GM12865 (cell line): ENCODE results near the gene CACNB4.

Experiments
- DNase-seq: peaks from one replicate; pipeline ENCODE4 v3.0.0; 2010; ENCODE audit warnings: low read depth
- H3K4me3 ChIP-seq: 2 replicates; pipeline ENCODE4 v1.5.1; 2011; ENCODE audit warnings: mild to moderate bottlenecking, low read depth, low read length, control low read depth
- TF ChIP-seq, protein P1 (sequence below): IDR thresholded peaks from 2 replicates; pipeline ENCODE4 v1.5.1; 2011; ENCODE audit warnings: low read length, control low read depth, low read depth, inconsistent platforms; ENCODE audit not compliant: insufficient read depth; ENCODE audit errors: missing control alignments

The CACNB4 gene

DNA sequence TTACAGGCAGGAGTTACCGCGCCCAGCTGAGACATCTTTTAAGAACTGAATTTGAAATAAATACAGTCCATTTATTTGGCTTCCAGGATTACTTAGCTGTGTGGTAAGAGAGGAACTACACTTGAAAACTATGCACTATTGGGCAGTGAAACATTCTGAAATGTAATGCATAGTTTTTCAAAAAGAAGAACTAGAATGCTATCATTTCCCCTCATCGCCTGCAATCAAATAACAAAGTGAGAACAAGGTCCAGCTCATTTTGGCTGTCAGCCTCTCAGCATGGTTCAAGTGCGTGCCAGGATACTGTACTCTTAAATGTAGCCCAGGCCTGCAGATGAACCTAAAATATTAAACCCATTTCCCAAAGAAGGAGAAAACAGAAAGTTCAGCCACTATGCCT lies 194.0 kb downstream of the CACNB4 start:
- no peak overlapping the region for H3K4me3 ChIP-seq
- no peak for DNase-seq
- TF ChIP-seq, protein P1, sequence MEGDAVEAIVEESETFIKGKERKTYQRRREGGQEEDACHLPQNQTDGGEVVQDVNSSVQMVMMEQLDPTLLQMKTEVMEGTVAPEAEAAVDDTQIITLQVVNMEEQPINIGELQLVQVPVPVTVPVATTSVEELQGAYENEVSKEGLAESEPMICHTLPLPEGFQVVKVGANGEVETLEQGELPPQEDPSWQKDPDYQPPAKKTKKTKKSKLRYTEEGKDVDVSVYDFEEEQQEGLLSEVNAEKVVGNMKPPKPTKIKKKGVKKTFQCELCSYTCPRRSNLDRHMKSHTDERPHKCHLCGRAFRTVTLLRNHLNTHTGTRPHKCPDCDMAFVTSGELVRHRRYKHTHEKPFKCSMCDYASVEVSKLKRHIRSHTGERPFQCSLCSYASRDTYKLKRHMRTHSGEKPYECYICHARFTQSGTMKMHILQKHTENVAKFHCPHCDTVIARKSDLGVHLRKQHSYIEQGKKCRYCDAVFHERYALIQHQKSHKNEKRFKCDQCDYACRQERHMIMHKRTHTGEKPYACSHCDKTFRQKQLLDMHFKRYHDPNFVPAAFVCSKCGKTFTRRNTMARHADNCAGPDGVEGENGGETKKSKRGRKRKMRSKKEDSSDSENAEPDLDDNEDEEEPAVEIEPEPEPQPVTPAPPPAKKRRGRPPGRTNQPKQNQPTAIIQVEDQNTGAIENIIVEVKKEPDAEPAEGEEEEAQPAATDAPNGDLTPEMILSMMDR, result no peak

DNA sequence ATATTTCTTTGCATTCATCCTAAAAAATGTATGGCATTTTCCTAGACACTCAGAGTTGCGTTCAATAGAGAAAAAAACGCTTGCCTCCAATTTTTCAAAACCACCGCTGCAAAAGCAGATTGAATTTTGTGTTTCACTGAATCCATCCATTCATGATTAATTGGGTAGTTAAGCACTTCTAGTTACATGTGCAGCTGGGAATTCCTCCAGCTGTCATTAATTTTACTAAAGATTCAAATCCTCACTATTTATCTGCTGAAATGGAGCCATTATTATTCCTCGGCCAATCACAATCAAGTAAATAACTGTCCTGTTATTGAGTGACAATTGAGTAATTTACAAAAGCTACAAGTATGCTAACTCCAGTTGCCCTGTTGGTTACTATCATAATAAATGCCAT lies 194.8 kb downstream of the CACNB4 start:
- TF ChIP-seq, protein P1, result no peak
- DNase-seq, result no peak
- H3K4me3 ChIP-seq, result no peak overlapping the region

DNA sequence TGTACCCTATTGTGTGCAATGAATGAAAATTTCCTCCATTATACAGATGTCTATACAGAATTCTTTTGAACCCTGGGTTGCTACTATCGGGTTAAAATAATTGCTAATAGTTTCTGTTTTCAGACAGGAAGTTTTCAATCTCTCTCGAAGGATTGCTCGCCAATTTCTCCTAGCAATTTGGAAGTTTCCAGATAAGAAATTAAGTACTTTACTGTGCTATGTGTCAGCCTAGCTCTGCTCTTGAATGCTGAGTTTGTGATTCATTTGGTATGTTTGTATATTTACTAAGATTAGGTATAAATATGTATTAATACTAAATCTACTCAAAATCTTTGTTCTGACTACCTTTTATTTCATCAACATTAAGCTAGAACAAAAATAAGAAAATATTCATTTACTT lies 196.0 kb downstream of the CACNB4 start:
- no peak for DNase-seq
- TF ChIP-seq, protein P1, result no peak
- H3K4me3 ChIP-seq, result no peak overlapping the region

DNA sequence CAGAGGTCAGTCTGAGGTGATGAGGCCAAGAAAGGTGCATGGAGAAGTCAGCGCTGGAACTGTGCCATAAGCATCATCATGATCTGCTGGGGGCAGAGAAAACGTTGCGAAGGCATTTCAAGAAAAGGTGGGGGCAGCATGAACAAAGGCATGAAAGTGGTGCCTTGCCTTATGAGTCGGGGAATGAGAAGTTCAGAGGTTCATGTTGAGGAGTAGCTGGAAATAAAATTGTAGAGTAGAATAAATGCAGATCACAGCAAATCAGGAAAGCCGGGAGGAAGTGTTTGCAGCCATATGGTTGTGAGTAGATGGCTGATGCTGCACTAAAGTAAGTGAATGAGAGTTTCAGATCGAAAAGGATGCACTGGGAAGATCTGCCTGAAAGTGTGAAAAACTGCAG lies 198.5 kb downstream of the CACNB4 start:
- DNase-seq, result no peak
- no peak overlapping the region for H3K4me3 ChIP-seq
- TF ChIP-seq, protein P1, result no peak

DNA sequence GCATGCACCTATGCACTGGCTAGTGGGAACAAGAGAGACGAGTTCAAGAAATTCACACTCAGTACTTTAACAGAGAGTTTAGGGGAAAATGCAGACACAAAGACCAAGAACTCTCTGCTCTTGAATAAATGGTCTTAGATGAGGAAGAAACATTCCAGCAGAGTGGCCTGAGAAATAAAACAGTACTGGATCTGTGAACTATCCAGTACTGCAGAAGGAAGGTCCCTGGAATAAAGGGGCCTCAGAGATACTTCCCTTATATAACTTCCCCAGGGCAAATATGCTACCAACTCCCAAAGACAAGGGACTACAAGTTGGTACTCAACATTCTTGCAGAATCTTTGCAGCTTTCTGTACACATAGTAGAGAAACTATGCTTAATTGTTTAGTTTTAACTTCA lies 199.7 kb downstream of the CACNB4 start:
- TF ChIP-seq, protein P1, result no peak

DNA sequence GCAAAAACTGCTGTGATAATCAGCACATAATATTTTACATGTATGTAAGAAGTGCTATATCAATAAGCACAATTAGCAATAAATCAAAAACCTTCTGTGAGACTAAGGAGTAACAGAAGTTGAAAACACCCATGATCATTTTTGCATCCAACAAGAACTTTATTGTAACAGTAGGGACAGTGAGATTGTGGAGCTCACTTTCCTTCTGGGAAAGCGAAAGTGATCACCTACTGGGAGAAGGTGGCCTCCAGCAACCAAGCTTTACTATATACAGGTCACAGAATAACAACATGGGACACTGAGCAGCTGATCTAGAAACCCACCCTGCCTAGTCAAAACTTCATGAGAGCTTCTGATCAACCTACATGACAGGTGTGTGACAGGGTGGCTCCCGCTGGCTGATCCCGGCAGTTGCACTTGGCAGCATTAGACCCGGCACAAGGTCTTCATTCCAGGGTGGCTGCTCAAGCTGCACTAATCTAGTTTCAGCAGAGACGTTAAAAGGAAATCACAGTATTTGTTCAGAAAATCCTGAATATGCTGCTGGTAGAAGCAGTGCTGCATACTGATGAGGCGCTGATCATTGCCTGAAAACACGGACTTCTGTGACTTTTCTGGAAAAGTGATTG lies 207.2 kb downstream of the CACNB4 start:
- no peak for DNase-seq
- TF ChIP-seq, protein P1, result no peak
- H3K4me3 ChIP-seq, result no peak overlapping the region

More for the DNA sequence above, 199.7 kb downstream of the CACNB4 start:
- no peak for DNase-seq
- H3K4me3 ChIP-seq, result no peak overlapping the region

DNA sequence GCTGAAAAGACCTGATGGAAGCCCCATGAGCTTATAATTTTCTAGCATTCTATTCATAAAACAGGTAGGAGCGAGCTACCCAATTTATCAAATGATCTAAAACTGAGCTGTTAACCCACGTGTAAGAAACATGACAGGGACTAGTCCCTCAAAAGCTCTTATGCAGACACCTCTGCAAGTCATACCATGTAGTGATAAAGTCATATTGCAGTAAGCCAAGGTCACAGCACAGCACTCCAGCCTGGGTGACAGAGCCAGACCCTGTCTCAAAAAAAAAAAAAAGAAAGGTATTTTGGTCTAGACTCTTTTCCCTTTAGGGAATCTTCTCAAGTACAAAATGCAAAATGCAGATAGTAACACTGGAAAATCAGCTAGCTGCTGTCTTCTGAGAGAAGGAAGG lies 211.7 kb downstream of the CACNB4 start:
- no peak for DNase-seq
- H3K4me3 ChIP-seq, result no peak overlapping the region
- TF ChIP-seq, protein P1, result no peak
